NCI-H1436 (cell line): ENCODE data around the gene STK24.

Experiments used
- DNase-seq: peaks from one replicate; lab custom pipeline; 2025; lab: John Stamatoyannopoulos, UW

STK24 gene

DNA sequence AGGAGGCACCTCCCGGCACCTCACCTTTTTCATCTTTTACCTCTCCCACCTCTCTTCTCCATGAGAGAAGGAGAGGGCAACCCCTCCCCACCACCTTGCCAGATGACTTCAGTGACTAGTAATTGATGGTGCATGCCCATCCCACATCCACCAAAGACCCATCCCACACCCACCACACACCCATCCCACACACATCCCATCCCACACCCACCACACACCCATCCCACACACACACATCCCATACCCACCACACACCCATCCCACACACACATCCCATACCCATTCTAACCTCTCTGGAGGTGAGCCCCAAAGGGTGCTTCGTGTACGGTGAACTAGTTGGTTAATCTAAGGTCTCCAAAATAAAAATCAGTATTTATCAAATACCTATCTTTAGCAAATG, 44.7 kb downstream of the STK24 start:
- no peak for DNase-seq

DNA sequence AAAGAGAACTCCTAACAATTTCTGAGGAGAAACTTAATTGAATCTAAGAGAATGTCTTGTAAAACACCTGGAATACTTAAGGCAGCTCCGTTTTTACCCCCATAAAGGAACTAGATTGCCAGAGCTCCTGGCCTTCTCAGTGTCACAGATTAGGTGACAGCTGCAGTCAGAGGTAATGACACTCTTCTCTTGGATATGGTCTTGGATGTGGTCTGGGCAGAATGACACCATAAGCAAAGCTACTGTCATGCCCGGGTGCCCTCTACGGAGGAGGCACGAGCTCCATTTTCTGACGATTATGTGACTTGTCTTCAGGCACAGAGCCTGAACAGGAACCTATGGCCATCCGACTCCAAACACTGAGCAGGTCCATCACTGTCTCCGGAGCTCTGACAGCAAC, 46.7 kb downstream of the STK24 start:
- no peak for DNase-seq

DNA sequence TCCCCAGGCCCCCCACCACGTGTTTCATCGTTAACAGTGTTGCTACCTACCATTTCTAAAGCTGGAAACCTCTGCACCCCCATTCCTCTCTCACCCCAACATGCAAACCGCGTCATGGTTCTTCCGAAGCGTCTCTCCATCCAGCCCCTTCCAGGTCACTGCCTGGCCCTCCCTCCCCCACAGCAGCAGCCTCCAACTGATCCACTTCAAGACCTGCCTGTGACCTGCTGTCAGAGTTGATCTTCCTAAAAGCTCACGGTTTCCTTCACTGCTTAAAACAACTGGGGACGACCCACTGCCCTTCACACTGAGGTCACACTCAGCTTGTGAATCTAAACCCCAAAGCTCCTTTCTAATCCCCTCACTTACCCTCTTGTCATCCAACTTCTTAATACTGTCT, 47.7 kb downstream of the STK24 start:
- DNase-seq: no peak

DNA sequence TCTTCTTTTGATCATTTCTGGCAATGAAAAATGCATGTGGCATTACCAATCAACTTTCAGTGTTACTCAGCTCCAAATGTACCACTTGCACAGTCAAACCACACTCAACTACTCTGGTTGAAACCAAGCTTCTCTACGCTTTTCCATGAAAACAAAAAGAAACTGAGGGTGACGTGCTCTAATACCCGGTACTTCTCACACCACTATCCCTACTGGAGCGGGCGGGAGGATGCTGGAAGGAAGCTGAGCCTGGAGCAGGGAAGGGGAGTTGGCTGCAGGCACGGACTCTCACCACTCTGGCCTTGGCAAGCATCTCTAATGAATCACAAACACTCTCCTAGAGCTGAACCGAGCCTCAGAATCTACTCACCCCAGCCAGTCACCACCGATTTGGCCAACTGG, 48.2 kb downstream of the STK24 start:
- DNase-seq: no peak

DNA sequence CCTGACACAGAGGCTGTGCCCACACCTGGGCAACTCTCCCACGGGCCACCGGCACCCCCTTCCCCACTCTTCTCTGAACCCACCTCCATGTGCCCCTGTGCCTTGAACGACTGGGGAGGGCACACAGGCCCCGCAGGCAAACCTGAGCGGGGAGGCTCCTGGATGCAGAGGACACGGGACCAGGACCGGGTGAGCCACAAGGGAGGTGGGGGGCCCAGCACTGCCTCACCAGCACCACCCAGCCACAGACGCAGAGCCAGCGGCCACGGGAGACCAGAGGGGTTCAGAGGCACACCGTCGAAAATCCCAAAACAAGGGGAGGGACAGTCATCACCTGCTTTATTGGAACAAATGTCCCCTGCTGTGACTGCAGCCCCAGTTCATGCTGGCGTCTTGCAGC, 49.4 kb downstream of the STK24 start:
- DNase-seq: no peak

DNA sequence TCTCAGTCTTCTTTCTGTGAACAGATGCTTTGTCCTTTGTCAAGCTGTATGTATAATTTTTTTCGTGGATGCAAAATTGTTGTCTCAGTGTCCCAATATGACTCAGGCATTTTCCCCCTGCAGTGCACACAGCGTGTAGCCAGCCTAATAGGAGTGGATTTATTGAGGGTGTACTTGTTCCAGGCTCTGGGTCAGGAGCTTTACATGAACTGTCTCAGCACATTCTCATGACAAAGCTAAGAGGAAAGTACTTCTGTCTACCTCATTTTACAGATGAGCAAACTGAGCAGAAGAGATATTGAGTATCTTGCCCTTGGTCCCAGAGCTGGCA, 50.8 kb downstream of the STK24 start:
- DNase-seq: no peak

DNA sequence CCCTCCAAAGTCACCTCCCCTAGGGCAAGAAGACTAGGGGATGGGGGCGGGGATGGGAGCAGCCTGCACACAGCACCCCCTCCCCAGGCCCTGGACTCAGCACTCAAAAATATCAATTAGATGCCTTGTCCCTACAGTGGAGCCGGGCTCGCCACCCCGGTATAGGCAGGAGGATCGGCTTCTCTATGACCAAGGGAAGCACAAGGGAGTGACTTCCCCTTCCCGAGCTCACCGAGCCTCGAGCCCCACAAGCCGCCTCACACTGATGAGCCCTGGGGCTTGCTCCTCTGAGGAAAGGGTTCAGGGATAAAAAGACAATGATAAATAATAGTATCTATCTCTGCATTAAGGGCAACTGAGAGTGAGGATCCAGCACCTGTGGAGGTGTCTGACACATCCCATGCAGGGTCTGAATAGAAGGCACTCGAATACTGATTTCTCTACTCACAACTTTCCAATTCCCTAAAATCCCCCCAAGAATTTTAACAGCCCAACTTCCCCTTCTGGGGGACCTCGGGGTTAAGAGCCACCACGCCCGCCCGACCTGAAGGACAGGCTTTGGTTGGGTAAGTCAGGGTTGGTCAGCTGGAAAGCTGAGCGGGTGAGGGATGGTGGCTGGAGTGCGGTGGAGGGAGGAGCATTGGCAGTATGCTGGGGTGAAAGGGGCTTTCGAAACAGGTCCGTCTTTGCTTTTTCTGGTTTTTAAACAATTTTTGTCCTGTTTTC, 51.3 kb downstream of the STK24 start:
- no peak for DNase-seq

DNA sequence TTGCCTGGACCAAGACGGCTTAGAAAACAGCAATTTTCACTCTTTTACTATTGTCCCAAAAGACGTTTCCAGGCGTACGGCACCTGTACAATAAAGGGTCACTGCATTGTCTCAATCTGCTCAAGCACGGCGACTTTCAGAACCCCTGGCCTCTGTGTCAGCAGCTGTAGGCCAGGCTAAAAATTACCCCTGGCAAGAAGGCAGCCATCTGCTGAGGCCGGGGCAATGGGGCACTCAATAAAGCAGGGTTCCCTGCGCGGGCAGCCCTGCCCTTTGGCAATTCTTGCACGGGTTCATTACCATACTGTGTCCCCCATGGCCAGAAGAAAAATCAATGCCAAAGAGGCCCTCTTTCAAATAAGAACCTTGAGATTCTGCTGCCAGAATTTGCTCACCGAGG, 52.1 kb downstream of the STK24 start:
- no peak for DNase-seq

DNA sequence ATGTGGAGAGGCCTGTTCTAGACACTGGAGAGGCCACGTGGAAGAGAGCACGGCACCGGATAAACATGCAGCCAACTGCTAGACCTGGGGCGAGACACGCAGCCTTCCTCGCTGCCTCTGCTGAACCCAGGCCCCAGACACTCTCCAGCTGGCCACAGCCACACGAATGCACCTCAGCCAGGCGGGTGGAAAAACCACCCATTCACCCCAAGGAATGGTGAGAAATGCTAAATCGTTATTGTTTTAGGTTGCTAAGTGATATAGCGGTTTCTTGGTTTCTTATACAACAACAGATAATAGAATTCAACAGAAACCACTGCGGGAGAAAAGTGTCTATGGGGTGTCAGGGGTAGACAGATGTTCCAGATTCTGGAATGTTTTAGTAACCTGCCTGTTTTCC, 52.5 kb downstream of the STK24 start:
- no peak for DNase-seq

DNA sequence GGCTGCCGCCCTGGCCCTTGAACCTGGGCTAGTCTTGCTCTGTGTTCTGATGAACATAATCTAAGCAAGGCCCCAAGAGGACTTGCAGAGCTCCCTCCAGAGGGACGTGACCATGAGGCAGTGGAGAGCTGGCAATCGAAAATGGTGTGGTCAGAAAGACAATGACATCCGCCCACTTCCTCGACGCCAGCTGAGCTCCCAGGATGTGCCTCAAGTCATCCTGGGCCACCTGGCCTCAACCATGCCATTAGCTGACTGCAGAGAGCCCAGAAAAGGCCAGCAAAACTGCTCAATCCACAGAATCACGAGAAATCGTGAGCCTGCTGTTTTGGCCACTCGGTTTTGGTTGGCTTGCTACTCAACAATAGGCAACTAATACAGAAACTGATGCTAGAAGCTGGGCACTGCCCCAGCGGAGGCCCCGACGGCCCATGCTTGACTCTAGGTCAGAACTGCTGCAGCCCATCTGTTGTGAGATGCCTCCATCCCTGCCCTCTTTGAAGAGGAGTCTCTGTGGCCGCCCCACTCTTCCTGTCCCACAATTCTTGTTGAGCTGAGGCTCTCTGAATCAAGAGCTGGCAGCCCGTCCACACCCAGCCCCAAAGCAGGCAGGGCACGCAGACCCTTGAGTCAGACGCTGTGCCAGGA, 53.3 kb downstream of the STK24 start:
- DNase-seq: no peak

DNA sequence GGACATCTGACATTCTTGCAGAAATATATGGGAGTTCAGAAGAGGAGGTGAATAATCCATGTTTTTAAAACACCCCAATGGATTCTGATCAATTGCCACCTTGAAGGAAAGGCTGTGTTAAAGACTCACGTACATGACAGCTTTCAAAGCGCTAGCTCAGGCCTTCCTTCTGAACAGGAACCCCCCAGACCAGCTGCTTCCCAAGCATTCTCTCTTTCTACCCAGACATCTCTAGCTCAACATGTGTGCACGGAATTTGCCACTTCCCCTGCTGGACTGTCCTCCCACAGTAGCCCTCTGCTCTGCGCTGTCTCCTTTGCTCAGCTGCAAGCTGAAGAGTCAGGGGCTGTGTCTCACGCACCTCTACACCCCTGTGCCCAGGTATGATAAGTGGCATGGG, 54.5 kb downstream of the STK24 start:
- DNase-seq: no peak

DNA sequence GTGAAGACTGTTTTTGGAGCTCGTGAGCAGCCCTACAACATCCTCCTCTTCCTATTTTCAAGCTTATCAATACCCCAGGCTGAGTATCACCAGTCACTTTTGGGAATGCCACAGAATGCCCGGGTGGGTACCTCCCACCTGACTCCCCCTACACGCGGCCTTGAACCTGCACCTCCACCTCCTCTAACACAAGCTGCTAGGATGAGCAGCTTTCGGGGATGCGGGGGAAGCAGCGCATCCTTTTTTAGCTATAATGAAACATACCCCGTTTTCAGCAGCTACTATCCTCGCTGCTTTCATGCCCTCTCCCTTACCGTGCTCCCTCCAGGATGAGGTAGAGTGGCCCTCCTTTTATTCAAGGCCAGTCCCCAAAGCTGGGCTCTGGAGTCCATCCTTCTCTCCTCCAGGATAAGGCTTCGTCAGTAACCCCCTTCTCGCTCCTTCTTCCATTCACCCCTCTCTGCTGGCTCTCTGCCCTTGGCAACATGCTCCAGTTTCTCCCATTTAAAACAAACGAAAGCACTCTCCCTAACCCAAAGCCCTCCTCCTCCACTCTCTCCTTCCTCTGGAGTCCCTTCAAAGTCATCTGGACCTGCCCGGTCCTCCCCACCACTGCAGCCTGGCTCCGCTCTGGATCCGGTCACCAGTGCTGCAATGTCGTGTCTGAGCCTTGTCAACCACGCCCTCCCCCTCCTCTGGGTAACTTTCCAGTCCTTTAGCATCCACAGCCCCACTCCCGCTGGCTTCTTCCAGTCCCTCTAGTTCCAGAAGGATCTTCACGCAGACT, 55.3 kb downstream of the STK24 start:
- no peak for DNase-seq

DNA sequence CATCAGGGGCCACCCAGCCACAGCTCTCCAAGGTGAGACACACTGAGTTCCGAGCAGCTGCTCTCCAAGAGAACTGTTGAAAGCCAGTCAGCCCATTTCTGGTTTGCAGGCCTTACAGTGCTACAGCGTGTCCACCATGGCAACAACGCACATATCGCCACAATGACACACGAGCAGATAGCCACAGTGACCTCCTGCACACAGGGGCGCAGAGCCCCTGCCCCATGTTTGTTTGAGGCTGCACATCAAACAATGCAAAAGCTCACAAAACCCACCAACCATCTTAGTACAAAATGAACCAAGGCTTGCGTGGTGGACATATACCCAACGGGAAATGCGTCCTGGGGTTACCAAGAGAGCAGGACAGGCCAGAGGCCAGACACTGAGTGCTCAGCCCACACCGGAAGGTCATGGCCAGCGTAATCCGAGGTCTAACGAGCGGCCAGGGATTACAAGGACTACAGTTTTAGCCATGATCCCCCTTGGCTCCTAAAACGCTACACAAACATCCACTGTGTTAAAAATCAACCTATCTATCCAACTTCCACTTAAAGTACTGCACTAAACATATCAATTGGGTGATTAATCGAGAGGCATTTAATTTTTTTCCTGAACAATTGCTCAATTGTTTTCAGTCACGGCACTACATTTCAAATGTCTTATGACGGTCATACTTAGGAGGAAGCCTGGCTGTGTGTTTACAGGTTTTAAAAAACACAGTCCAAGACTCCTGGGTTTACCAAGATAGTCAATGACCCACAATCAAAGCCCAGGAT, 56.0 kb downstream of the STK24 start:
- no peak for DNase-seq

DNA sequence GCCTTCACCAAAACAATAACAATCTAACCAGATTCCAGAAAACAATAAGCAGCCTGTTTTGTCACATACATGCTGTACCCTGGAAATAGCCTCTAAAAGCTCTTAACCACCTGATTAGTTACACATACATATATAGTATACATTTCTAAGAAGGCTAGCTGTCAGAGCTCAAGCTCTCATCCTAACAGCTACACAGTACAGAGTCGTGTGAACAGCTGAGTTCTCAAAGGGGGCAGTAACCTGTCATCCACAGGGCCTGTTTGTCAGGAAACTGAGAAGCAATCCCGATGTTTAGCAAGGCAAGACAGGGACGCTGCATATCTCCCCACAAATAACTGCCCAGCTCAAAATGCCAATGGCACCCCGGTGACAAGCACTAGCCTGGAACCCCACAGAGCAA, 56.9 kb downstream of the STK24 start:
- no peak for DNase-seq

DNA sequence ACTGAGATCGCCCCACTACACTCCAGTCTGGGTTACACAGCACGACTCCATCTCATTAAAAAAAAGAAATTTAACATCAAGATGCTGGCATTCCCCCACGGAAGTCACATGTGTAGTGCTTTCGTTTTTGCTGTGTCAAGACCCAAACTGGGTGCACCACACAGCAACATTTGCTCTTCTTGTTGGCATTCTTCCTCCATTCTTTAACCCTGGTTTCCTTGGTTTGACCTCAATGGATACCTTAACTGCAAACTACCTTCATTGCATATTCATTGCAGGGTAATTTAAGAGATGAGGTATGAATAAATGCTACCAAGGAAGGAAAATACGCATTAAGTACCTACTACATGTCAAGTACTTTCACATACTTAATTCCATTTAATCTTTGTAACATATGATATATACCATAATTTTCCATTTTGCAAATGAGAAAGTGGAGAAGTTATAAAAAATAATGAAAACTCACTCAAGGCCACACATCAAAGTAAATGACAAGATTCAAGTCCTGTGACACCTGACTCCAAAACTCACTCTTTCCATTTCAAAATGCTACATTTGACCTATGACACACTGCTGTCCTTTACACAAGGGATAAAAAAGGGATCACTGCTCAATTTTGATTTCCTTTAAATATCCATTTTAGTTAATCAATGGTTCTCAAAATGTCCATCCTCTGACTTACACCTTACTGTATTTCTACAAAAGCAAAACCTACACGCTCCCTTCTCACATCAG, 59.2 kb downstream of the STK24 start:
- no peak for DNase-seq

DNA sequence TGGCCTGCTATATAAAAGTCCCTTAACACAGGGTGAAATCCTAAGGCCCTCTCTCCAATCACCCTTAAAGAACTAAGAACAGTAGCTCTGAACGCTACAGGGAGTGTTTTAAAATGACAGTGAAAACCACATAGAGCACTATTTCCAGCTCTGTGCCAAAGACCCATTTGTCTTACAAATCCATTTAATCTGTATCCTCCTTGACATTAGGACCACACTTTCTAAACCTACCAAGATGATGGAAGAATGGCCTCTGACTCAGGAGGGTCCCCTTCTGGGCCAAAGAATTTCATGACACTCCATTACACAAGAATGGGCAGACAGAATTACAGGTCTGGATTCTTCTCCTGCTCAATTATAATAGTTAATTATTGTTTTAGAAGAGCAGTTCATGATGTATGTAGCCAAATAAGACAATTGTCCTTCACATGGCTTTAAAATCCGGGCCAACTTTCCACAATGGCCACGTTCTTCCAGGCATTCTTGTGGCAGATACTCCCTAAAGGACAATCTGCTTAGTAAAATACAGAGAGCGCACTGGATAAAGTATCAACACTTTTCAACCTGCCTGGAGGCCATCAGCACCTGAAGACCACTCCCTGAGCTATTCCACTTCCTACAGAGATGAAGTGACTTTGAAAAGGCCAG, 61.0 kb downstream of the STK24 start:
- DNase-seq: no peak

DNA sequence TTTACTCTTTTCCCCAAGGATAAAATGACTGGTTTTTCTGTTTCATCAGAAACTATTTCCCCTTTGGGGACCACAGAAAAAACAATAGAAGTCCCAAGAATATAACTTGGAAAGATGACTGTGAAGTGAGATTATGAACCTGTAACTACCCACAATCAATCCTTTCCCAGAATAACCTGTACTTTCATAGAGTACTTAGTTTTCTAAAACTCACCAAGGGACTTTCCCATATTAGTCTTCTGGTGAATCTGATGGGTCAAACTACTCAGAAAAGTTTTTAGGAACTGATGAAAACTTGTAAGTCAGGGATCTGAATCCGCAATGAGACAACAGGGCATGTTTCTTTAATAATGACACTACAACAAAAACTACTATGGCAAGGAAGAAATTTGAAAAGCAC, 62.6 kb downstream of the STK24 start:
- DNase-seq: no peak

DNA sequence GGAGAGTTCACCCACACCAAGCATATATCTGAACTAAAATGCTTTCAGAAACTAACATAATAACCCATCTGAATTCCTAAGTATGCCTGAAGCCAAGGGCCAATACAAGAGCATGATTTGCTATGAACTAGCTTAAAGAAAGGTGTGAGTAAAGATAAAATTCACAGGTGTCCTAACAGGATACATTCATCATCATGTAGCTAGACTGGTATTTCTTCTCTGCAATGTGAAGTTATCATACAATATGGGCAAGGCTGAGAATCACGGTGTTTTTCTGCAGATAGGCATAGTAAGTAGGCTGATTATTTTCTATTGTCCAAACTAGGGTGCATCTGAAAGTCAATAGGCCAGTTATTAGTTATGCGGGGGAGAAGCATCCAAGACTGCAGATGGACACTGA, 63.1 kb downstream of the STK24 start:
- DNase-seq: no peak

DNA sequence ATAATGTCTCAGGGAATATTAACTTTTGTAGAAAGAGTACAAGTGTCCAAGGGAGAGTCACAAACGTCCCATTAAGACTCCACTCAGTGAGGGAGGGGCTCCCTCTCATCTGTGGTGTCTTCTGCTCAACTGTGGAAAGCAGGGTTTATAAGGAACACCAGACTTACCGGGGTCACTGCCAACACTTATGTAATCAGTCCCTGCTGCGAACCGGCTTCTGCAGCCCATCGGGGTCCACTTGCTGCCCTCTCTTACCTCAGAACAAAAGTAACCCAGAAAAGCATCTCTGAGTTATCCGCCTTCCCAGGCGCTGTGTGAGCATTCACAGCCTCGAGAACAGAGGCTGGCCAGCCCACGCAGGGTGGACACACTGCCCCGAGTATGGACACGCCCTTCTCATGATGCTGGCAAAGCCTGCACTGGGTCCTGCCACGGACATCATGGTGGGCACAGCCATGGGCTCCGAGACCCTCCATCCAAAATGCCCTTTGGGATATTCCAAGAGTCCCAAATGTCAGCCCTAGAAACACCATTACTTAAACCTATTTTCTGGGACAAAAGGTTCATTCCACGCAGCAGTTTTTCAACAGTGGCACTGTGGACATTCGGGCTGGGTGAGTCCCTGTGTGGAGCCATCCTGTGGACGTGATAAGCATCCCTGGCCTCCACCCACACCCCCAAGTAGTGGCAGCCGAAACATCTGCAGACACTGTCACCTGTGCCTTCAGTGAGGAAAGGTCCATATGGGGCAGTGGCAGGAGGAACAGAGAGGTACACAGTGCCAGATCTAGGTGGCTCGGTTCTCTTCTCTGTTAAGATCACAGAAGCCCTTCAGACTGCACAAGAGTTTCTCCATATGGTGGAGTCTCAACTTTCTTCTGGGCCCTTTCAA, 63.9 kb downstream of the STK24 start:
- no peak for DNase-seq

DNA sequence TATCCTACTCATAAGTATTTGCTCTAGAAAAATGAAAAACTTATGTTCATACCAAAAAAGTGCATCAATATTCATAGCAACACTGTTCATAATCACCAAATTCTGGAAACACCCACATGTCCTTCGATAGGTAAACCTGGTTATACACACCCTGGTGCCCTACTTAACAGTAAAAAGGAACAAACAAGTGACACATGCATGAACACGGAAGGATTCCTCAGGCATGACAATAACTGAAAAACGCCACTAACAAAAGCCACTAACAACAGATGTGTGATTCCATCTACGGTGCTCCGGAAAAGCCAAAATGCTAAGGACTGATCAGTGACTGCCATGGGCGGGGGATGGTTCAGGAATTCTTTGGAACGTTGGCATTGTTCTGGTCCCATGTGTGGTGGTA, 65.5 kb downstream of the STK24 start:
- no peak for DNase-seq

DNA sequence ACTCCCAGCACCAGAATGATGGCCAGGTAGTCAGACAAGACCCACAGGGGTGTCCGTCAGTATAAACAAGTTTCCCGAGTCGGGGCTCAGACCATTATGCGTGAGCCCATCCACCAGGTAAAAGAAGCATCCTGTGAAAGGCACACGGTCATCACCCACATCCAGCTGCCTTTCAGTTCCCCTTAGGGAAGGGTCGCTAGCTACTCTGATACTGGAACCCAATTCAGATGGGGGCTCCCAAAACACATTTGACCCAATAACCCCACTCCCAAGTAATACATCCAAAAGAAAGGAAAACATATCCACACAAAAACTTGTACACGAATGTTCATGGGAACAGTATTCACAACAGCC, 66.8 kb downstream of the STK24 start:
- no peak for DNase-seq
